Midbrain (tissue), 1 donor: ENCODE measurements around the gene CDH18.

ENCODE experiments used
- DNase-seq: peaks from one replicate; lab custom pipeline; 2025; lab: John Stamatoyannopoulos, UW

The CDH18 gene, protein sequence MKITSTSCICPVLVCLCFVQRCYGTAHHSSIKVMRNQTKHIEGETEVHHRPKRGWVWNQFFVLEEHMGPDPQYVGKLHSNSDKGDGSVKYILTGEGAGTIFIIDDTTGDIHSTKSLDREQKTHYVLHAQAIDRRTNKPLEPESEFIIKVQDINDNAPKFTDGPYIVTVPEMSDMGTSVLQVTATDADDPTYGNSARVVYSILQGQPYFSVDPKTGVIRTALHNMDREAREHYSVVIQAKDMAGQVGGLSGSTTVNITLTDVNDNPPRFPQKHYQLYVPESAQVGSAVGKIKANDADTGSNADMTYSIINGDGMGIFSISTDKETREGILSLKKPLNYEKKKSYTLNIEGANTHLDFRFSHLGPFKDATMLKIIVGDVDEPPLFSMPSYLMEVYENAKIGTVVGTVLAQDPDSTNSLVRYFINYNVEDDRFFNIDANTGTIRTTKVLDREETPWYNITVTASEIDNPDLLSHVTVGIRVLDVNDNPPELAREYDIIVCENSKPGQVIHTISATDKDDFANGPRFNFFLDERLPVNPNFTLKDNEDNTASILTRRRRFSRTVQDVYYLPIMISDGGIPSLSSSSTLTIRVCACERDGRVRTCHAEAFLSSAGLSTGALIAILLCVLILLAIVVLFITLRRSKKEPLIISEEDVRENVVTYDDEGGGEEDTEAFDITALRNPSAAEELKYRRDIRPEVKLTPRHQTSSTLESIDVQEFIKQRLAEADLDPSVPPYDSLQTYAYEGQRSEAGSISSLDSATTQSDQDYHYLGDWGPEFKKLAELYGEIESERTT

GRCh38 chr5:19987612-19988361 is at the start of gene CDH18:
TSS of gene CDH18 (minus strand) at chr5:19988200. CDS start at chr5:19838986, 149,214 bp downstream.
- DNase-seq, result peak; percentile 40

GRCh38 chr5:20034717-20035116 is 46.7 kb upstream of the CDH18 start:
- DNase-seq, result no peak

GRCh38 chr5:20033881-20034280 is 45.9 kb upstream of the CDH18 start:
- DNase-seq, result no peak

DNA sequence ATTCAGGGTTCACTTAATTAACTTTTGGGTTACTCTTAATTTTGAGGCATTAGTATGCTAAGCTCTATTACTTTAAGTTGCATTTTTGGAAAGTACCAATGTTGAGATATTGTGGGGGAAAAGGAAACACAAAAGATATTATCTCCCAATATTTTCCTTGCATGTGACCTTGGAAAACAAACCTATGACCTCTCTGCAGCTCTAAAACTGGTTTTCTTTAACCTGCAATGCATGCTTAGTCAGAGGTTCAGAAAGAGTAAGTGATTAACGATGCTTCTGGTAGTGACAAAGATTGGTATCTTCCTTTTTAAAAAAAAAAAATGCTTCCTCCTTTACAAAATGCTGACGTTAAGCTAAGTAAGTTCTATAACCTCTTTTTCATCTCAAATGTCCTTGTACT is 44.9 kb upstream of the CDH18 start:
- DNase-seq, result no peak

DNA sequence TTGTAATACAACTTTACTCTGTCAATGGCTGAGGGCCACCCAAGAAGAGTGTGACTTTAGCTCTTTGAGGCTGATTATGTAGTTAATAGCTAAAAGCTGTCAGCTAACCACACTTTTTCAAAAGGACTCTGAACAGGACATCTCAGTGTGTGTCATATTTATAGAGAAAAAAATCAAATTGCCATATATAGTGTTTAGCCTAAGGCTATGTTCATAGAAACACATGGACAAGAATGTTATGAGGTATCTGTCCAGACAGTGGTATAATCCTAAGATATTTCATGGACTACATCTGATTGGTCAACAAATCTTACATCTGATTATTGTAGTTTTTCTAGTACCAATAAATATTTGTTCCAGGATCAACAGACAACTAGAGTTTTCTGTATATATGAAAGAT is 42.1 kb upstream of the CDH18 start:
- no peak for DNase-seq

DNA sequence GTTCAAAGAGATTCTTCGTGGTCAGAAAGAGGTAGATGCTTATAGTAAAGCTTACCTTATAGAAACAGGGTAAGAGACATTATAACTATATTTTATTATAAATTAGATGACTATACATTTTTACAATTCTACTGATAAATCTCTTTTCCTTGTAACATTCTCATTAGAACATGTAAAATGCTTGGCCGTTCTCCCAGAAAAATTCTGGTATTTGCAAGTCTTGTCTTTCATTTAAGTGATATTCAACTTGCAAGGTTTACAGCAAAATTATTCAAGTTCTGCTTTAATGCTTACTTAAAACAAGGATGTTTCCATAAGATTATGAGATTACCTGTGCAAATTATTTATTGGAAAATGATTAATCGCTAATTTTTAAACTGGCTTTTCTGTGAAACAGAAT is 41.3 kb upstream of the CDH18 start:
- DNase-seq, result no peak

DNA sequence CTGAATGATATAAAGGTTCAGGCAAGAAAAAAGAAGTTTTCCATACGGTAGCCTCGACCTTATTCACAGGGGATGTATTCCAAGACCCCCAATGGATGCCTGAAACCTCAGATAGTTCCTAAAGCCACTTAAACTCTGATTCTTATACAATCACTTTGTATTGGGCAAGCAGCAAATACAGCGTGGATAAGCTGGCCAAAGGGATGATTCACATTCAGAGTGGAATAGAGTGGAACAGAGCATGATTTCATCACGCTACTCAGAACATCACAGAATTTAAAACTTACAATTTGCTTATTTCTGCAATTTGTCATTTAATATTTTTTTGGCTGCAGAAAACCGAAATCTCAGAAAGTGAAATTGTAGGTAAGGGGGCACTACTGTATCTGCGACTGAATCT is 40.5 kb upstream of the CDH18 start:
- no peak for DNase-seq

- DNase-seq, result no peak
Measured at GRCh38 chr5:20023686-20024180, 35.7 kb upstream of the CDH18 start.

DNA sequence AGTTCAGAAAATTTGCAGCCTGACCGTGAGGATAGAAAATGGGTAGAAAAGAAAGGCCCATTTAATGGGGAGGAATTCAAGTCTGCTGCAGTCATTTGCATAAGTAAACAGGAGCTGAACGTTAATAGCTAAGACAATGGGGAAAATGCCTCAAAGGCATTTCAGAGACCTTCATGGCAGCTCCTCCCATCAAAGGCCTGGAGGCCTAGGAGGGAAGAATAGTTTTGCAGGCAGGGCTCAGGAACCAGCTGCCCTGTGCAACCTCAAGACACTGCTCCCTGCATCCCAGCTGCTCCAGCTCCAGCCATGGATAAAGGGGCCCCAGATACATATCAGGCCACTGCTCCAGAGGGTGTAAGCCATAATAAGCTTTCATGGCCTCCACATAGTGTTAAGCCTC is 32.2 kb upstream of the CDH18 start:
- DNase-seq, result no peak

- no peak for DNase-seq
Measured at GRCh38 chr5:20017021-20017420, 29.0 kb upstream of the CDH18 start.

DNA sequence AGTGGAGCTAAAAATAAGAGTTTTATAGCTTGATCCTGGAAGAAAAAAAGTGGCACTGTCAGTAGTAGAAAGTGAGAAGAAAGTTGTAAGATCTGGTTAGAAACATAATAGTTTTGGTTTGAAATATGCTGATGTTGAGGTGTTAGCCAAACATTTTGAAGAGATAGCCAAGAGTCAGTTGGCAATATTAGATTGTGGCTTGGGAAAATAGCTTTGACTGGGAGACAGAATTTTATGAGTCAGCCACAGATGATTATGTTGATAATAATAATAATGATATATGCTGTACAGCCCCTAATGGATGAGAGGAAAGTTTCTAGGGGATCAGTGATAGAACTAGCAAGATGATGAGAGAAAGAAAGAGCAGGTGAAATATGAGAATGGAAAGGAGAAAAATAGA is 12.4 kb upstream of the CDH18 start:
- DNase-seq, result no peak

- DNase-seq, result no peak
Measured at GRCh38 chr5:19988457-19988856, 457 bp upstream of the CDH18 start.

- no peak for DNase-seq
Measured at GRCh38 chr5:19986806-19987205, 1.2 kb downstream of the CDH18 start.

GRCh38 chr5:19986031-19986619 is 1.9 kb downstream of the CDH18 start:
- DNase-seq, result no peak

GRCh38 chr5:19978476-19978875 is 9.5 kb downstream of the CDH18 start:
- no peak for DNase-seq

DNA sequence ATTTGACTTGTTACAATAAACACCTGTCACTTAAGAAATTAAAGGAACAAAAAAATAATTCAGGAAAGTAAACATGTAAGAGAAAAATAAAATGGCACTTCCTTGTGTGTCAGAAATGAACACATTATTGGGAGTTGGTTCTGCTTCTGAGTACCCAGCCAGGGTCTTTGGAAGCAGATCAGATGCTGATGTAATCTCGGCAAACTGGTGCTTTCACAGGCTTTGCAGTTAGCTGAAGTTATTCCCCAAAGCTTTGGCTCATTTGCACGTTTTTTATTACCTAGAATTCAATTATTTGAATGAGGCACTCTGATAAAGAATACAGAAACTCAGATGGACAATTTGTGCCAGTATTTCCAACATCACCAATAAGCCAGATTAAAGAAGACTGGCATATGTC is 10.9 kb downstream of the CDH18 start:
- DNase-seq, result no peak

DNA sequence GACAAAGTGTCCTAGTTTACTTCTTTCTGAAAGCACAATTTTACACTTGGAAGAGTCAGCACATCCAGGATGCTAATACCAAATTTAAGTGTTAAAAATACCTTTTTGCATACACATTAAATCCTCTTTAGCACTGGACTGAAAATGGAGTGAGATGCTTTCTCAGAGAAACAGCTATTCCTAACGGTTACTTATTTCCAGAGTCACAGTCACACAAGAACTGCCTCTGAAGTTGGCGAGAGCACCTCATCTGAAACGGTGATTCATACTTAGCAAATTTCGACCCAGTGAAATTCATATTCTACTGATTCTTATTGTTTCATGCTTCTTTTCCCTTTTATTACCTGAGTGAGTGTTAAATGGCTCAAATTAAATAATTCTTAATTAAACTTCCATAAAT is 12.2 kb downstream of the CDH18 start:
- DNase-seq, result no peak

DNA sequence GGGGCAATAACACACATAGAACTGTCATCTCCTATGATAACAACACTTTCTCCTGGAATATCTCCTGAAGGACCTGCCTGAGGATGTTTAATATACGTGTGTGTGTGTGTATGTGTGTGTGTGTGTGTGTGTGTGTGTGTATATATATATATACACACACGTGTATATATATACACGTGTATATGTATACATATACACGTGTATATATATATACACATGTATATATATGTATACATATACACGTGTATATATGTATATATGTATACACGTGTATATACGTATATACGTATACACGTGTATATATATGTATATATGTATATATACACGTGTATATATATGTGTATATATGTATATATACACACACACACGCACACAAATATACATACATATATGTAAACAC is 27.5 kb downstream of the CDH18 start:
- DNase-seq, result no peak

DNA sequence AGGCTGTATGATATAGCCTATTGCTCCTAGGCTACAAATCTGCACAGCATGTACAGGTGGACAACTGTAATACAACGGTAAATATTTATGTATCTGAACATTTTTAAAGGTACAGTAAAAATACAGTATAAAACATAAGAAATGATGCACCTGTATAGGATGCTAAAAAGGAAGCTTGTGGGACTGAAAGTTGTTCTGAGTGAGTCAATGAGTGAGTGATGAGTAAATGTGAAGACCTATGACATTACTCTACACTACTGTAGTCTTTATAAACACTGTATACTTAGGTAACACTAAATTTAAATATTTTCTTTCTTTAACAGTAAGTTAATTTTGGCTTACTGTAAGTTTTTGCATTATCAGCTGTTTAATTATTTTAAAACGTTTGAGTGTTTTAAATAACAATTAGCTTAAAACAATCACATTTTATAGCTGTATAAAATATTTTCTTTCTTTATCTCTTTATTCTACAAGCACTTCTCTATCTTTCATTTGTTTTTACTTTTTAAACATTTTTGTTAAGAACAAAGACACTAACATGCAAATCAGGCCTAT is 28.1 kb downstream of the CDH18 start:
- no peak for DNase-seq

GRCh38 chr5:19950897-19951296 is 37.1 kb downstream of the CDH18 start:
- DNase-seq, result no peak

DNA sequence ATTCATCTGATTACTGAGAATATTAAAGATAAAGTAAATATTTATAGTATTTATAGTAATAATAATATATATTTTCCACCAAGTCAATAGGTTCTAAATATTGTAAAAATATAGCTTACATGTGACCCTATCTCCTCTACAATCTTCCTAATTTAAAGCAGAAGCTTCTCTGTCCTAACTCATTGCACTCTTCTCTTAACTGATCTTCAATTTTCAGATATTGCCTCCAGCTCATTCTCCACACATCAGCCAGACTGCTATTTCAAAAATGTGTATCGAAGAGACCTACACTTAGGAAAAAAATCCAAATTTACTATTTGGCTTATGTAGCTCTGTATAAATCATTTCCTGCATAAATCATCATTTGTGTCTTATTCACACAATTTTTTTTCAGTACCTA is 47.8 kb downstream of the CDH18 start:
- no peak for DNase-seq

- no peak for DNase-seq
Measured at GRCh38 chr5:19930451-19930850, 57.5 kb downstream of the CDH18 start.
